SKM-1 treated with dmso at 0.1 percent for 144 hours (cell line): ENCODE measurements around the gene IL3.

Experiments
- DNase-seq: peaks from one replicate; lab custom pipeline; 2025; ENCODE audit not compliant: unreplicated experiment; lab: John Stamatoyannopoulos, UW

The IL3 gene, protein sequence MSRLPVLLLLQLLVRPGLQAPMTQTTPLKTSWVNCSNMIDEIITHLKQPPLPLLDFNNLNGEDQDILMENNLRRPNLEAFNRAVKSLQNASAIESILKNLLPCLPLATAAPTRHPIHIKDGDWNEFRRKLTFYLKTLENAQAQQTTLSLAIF

GRCh38 chr5:132060501-132061161 is at the start of gene IL3:
IL3 (plus strand) TSS chr5:132060655; CDS start chr5:132060707, 52 bp downstream.
- no peak for DNase-seq

- no peak for DNase-seq
Observed at GRCh38 chr5:132010989-132011621, 49.4 kb upstream of the IL3 start.

- no peak for DNase-seq
Observed at GRCh38 chr5:132011622-132012343, 48.7 kb upstream of the IL3 start, which contains the start of gene ACSL6. ACSL6 (minus strand) TSS chr5:132011658; CDS start chr5:132011553, 105 bp downstream.

DNA sequence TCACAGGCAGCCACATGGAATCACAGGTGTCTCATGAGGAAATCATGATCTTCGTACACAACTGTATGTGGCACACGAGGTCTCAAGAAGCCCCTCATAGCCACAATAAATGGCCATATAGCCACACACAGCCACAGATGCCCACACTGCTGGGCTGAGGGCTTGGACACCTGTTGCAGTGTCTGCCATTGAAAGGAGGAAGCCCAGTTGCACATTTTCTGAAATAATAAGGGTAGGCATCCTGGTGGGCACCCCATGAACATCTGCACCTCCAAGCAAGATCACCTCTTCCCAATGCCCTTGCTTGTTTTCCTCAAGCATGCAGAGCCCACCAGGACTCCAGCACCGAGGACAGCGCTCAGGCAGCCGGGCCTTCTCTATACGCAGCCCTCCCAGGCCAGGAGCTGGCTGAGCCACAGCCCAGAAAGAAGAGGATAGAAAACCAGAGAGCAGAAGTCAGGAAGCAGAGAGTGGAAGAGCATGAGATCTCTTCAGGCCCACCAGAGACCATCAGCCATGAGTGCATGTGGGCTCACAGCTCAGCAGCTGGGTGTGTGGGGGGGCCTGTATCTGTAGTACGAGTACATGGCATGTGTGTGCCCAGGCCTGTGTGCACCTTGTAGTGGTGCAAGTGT is 48.0 kb upstream of the IL3 start:
- no peak for DNase-seq

- DNase-seq: no peak
Observed at GRCh38 chr5:132013006-132013689, 47.3 kb upstream of the IL3 start.

- no peak for DNase-seq
Observed at GRCh38 chr5:132013711-132014110, 46.7 kb upstream of the IL3 start.

DNA sequence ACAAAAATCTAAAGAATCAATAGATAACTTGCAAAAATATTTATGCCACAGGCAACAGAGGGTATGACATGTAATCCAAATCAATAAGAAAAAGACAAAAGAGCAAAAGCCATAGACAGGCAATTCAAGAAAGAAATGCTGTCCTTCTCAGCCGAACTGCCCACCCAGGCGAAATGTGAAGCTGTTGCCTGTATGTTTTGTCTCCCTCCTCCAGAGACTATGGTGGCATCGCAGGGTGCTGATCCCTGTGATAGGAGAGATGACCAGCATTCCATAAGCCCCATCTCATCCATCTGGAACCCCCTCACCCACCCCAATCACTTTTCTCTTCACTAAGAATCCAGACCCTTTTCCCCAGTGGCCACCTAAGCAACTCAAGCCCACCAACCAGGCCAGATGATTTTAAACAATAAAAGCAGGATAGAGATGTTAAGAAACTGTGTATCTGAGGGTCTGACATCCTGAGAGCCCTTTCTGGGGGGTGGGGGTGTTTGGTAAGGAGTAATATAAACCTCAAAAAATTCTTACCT is 43.7 kb upstream of the IL3 start:
- DNase-seq: no peak

- DNase-seq: no peak
Observed at GRCh38 chr5:132017316-132017715, 43.1 kb upstream of the IL3 start.

DNA sequence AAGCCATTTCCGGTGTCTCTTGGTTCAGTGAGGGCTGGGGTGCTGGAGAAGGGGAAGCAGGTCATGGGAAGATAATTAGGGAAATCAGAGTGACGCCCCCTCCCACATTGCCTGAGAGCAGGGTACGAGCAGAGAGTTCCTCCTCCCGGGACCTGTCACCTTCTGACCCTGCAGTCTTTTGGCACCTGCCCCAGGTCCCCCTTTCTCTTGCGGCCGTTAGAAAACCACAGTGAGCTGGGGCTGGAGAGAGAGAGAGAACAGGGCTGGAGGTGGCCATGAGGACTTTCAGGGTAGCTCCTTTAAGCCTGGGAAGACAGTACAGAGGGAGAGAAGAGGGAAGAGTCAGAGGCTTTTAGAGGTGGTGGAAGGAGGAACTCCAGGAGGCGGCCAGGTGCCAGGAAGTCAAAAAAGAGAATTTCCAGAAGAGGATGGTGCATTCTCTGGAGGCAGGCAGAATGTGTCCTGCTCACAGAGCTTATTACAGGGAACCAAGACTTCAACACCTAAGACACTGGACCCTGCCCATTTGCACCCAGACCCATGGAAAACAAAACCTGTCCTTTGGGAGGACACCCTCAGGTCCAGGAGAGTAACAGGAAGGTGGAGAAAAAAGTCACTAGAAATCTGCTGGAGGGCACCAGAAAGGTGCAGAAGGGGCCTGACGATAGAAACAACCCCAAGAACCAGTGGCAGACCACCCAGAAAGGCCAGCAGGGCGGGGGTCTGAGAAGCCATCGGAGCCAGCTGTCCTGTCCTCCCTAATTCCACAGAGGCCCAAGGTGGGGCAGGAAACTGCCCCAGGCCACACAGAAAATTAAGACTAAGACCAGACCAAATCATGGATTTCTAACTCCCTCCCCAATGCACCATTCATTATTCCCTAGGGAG is 42.5 kb upstream of the IL3 start:
- DNase-seq: peak; percentile 3

DNA sequence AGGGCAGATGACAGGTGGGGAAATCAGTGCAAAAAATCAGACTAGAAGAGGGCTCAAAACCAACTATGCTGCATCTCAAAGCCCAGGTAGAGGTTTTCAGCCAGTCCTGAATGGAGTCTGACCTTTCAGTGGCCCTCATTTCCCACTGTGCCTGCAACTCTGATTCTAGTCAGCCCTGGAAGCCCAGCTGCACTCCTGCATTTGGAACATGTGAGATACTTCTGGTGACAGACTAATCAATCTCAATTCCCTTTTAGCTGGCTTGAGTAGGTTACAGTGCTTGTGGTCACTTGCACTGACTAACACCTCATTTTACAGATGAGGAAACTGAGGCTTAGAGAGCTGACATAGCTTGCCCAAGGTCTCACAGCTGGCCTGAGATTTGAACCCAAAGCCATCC is 41.1 kb upstream of the IL3 start:
- DNase-seq: no peak

DNA sequence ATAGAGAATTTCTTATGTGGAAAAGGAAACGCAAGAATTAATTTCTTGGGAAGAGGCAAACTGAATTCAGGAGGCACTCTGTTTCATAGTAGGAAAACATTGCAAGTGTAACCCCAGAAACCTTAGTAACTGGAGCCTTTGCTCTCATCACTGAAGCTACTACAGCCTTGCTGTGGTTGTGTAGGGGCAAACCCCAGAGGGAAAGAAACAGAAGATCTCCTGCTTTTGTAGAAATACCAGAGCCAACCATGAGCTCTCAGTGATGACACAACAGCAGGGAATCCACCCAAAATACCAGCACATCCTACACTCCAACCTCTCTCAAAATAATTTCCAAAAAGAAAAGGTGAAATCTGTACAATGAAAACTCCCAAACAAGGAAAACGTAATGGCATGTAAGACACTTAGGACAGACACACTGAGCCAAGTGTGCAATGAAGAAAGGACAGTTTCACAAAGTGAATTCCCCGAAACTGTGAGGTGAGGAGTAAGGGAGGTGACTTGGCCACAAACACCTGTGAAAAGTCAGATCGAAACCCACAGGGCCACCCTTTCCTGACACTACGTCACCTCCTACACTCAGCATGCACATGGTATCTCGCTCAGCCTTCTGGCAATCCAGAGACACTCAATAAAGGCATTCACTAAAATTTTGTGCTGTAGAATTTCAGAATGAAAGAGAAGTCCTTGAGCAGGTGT is 40.4 kb upstream of the IL3 start:
- DNase-seq: no peak

DNA sequence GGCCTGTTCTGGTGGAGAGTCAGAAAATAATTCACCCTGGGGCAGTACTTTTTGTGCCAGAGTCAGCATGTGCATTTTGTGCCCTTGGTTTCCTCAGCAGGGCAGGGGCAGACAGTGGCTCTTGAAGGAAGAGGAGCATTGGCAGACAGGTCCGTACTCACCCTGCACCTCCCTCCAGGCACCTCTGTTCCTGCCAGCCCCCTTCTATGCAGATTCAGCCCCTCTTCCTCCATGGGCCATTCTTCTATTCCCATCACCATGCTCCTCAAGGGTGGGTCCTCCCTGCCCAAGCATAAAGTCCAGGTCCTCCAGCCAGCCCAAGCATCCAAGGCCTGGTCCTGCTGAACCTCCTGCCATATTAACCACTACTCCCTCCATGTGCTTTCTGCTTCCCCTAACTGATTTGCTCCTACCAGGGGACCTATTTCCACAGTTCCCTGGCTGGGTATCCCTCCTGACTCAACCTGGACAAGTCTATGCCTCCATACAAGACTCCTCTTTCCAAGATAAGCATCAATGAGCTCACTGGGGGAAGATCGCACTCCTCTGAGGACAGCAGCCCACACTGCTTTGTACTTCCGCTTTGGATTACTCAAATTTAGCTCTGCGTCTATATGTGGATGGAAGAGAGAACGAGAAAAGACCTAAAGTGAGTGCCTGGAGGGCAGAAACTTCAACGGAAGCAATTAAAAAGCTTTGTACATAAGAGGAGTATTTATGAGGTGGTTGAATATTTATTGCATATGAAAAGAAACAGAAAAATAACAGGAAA is 39.7 kb upstream of the IL3 start:
- no peak for DNase-seq

- DNase-seq: no peak
Observed at GRCh38 chr5:132021654-132022053, 38.8 kb upstream of the IL3 start.

DNA sequence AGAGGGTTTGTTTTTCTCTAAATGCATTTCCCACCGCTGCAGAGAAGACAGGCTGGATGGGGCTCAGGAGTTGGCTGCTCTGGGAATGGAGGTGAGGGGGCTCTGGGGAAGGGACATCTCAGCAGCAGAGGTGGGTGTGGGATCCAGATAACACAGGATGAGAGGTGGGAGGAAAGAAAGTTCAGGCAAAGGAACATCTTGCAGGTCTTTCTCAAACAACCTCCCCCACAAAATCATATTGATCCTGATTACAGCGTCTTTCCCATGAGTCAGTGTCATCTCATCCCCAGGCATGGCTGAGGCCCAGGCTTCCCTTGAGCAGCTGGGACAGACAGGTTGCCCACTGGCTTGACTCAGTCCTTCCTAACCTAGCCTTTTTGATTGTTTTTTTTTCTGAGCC is 37.7 kb upstream of the IL3 start:
- no peak for DNase-seq

- DNase-seq: no peak
Observed at GRCh38 chr5:132023258-132024116, 37.0 kb upstream of the IL3 start.

GRCh38 chr5:132024117-132024435 is 36.4 kb upstream of the IL3 start:
- no peak for DNase-seq

DNA sequence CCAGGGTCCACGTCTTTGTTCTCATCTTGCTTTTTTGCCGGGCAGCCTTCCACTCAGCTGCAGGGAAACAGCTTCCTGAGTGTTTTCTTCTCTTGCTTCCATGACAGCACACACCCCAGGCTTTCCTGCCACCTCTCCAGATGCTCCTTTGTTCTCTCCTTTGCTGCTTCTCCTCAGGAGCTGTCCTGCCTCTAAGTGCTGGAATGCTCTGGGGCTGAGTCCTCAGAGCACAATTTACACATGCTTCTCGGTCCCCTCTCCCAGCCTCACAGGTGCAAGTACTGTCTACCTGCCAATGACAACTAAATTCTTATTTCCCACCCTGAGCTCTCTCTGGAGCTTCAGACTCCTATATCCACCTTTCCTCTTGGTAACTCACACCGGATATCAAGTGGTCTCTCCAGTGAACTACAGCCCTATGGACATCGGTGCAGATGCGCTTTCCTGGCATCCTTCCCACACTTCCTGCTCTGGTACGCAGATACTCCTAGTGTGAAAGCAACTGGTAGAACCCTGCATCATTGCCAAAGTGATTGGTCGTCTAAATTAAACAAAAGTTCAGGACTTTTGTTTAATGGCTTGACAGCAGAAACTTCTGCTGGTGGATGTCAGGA is 35.6 kb upstream of the IL3 start:
- no peak for DNase-seq
